WTC11 (cell line): Measurements from ENCODE around the gene MAPK11.
A peak's percentile ranks its signal among the peaks of the same experiment; 100 is the strongest.

Experiments
- ATF1 ChIP-seq: sonication (generic); formaldehyde crosslinking; IDR thresholded peaks from 2 replicates; pipeline ENCODE4 v1.8.1; 2023; ENCODE audit warnings: mild to moderate bottlenecking, moderate library complexity, missing genetic modification reagents
- ETV6 ChIP-seq: sonication (generic); formaldehyde crosslinking; IDR thresholded peaks from 2 replicates; pipeline ENCODE4 v1.8.1; 2022; ENCODE audit warnings: mild to moderate bottlenecking, missing genetic modification reagents
- GABPB1 ChIP-seq: sonication (generic); formaldehyde crosslinking; IDR thresholded peaks from 2 replicates; pipeline ENCODE4 v1.8.1; 2023; ENCODE audit warnings: mild to moderate bottlenecking, missing genetic modification reagents
- SP1 ChIP-seq: sonication (generic); formaldehyde crosslinking; conservative IDR thresholded peaks from 2 replicates; pipeline ENCODE4 v1.8.1; 2022; ENCODE audit warnings: missing genetic modification reagents
- TF ChIP-seq, protein P1 (sequence below): fragments of 200-600 bp; IDR thresholded peaks from 2 replicates; pipeline ENCODE4 v1.8.0; 2022; ENCODE audit warnings: antibody characterized with exemption
- TF ChIP-seq, protein P2 (sequence below): sonication (generic); formaldehyde crosslinking; IDR thresholded peaks from 2 replicates; pipeline ENCODE4 v1.8.1; 2023; ENCODE audit warnings: mild to moderate bottlenecking, moderate library complexity, missing genetic modification reagents
- TF ChIP-seq, protein P3 (sequence below): sonication (generic); formaldehyde crosslinking; IDR thresholded peaks from 2 replicates; pipeline ENCODE4 v1.8.0; 2022; ENCODE audit warnings: mild to moderate bottlenecking, missing genetic modification reagents
- TF ChIP-seq, protein P4 (sequence below): fragments of 250-450 bp; sonication (Bioruptor Pico); conservative IDR thresholded peaks from 2 replicates; pipeline ENCODE4 v1.9.0; 2021; ENCODE audit warnings: mild to moderate bottlenecking

DNA sequence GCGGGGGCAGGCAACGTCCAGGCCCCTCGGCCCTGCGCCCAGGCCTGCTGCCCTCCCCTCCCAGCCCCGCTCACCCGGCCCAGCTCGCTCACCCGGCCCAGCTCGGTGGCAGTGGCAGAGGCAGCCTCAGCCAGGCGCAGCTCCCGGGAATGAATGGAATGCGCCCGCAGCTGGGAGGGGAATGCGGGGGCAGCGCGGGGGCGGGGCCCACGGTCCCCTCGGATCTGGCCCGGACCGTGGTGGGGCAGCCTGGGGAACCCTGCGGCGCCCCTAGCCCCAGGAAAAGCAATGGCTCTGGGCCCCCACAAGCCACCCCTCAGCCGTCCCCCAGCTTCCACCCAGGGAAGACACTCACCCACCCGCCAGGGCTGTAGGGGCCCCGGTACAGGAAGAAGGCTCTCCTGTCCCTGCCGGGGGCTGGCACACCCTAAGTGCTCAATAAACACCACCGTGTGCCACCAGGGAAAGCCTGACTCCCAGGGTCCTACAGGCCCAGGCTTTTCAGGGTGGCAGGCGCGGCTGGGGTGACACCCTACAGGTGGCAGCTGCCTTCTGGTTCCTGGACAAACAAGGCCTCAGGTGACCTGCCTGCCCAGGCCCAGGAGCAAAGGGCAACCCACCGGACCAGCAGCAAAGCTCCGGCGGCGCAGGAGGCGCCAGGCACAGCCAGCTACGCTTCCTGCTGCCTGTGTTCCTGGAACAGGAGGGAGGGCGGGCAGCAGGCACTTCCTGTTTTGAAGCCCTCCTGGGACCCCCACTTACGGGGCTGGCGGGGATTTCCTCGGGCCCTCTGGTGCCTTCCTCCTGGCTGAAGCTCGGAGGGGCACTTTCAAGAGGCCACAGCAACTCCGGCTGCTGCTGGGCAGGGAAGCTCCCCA, 23.5 kb upstream of the MAPK11 start:
- TF ChIP-seq, protein P1, sequence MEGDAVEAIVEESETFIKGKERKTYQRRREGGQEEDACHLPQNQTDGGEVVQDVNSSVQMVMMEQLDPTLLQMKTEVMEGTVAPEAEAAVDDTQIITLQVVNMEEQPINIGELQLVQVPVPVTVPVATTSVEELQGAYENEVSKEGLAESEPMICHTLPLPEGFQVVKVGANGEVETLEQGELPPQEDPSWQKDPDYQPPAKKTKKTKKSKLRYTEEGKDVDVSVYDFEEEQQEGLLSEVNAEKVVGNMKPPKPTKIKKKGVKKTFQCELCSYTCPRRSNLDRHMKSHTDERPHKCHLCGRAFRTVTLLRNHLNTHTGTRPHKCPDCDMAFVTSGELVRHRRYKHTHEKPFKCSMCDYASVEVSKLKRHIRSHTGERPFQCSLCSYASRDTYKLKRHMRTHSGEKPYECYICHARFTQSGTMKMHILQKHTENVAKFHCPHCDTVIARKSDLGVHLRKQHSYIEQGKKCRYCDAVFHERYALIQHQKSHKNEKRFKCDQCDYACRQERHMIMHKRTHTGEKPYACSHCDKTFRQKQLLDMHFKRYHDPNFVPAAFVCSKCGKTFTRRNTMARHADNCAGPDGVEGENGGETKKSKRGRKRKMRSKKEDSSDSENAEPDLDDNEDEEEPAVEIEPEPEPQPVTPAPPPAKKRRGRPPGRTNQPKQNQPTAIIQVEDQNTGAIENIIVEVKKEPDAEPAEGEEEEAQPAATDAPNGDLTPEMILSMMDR = no peak
- TF ChIP-seq, protein P2, sequence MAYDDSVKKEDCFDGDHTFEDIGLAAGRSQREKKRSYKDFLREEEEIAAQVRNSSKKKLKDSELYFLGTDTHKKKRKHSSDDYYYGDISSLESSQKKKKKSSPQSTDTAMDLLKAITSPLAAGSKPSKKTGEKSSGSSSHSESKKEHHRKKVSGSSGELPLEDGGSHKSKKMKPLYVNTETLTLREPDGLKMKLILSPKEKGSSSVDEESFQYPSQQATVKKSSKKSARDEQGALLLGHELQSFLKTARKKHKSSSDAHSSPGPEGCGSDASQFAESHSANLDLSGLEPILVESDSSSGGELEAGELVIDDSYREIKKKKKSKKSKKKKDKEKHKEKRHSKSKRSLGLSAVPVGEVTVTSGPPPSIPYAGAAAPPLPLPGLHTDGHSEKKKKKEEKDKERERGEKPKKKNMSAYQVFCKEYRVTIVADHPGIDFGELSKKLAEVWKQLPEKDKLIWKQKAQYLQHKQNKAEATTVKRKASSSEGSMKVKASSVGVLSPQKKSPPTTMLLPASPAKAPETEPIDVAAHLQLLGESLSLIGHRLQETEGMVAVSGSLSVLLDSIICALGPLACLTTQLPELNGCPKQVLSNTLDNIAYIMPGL (CRISPR knock-in tag) = no peak; the same call in 1 of the 2 replicates
- TF ChIP-seq, protein P3, sequence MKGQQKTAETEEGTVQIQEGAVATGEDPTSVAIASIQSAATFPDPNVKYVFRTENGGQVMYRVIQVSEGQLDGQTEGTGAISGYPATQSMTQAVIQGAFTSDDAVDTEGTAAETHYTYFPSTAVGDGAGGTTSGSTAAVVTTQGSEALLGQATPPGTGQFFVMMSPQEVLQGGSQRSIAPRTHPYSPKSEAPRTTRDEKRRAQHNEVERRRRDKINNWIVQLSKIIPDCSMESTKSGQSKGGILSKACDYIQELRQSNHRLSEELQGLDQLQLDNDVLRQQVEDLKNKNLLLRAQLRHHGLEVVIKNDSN (CRISPR knock-in tag) = no peak
- TF ChIP-seq, protein P4, sequence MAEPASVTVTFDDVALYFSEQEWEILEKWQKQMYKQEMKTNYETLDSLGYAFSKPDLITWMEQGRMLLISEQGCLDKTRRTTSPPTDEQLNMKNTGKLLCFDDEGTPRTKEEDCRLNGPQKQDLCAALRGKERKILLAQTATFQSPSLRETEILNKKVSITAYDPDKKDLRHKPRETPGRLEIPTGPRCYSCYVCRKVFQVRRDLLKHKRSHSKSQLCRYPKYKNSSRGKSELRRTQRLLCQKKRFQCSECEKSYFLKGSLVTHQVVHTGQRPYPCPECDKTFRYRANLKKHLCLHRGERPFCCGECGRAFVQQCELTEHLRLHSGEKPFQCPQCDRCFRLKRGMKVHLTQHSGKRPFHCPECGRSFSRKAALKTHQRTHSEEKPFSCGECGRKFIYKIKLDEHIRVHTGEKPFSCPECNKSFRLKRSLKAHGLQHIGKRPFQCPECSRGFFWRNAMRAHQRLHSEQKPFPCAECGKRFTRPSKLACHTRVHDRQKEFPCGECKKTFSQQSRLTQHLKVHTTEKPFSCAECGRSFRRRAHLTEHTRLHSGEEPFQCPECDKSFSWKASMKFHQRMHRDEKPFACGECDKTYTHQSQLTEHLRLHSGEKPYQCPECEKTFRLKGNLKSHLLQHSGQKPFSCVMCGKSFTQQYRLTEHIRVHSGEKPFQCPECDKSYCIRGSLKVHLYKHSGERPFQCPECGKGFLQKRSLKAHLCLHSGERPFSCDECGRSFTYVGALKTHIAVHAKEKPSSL (CRISPR knock-in tag) = no peak
- TF ChIP-seq GABPB1 (no peak), ATF1 (CRISPR knock-in tag) (no peak), SP1 (peak; percentile 35; the same call in 1 of the 2 replicates), ETV6 (CRISPR knock-in tag) (0 out of 2 replicates have a peak, but pooled peaks have one; percentile 45)
